GM19193 (cell line): ENCODE measurements around the gene ZNF75A.

Experiments used
- POLR2A ChIP-seq: IDR thresholded peaks from 4 replicates; pipeline ENCODE4 v1.6.1; 2011; ENCODE audit not compliant: insufficient read depth, insufficient read length; ENCODE audit errors: extremely low read depth

The ZNF75A gene

GRCh38 chr16:3305109-3306068 is at the start of gene ZNF75A, which contains the start of gene TIGD7:
Gene ZNF75A (plus strand): TSS chr16:3305497. CDS start chr16:3308429, 2,932 bp downstream.
Gene TIGD7 (minus strand): TSS chr16:3305430. CDS start chr16:3300614, 4,816 bp downstream.
- TF ChIP-seq POLR2A = peak; percentile 94

DNA sequence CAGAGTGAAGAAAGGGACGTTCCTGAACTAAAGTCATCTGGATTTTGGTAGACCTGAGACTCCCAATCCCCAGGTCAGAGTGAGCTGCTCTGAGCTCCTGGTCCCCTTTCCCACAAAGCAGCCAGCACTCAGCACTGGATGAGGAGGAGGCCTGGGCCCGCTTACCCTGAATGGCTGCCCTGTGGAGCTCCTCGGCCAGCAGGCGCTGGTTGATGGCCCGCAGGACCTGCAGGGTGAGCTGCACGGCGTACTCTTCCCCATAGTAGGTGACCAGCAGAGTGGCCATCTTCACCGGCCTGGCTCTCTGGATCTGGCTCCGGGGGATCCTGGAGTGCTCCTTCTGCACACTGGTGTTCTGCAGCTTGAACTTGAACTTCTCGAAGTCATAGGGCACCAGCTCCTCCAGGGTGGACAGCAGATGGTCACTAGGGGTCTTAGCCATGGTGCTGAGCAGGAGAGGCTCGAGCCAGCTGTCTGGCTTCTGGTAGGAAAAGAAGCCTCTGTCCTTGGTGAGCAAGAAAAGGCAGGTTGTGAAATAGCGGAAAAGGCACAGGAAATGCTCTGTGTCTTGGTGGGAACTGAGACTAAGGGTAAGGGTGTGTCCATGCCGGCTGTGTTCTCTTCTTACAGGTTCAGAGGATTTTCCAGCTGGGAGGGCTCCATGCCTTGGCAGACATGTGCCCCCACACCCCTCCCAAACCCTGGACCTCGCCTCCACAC is 49.0 kb upstream of the ZNF75A start, which contains the start of gene MEFV:
TSS of gene MEFV (minus strand) at position 488 of the 720 bp plus-strand sequence. CDS start at position 442, 46 bp downstream.
- no peak for TF ChIP-seq POLR2A

- TF ChIP-seq POLR2A = no peak
These were observed 48.3 kb upstream of the ZNF75A start for GRCh38 chr16:3256866-3257465.

DNA sequence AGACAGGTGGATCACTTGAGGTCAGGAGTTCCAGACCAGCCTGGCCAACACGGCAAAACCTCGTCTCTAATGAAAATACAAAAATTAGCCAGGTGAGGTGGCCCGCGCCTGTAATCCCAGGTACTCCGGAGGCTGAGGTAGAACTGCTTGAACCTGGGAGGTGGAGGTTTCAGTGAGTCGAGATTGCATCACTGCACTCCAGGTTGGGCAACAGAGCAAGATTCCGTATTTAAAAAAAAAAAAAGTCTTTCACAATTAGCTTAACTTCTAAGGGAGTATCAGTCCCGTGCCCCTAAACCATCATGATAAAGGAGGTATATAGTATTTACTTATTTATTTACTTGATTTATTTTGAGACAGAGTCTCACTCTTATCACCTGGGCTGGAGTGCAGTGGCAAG is 45.5 kb upstream of the ZNF75A start:
- TF ChIP-seq POLR2A = no peak

DNA sequence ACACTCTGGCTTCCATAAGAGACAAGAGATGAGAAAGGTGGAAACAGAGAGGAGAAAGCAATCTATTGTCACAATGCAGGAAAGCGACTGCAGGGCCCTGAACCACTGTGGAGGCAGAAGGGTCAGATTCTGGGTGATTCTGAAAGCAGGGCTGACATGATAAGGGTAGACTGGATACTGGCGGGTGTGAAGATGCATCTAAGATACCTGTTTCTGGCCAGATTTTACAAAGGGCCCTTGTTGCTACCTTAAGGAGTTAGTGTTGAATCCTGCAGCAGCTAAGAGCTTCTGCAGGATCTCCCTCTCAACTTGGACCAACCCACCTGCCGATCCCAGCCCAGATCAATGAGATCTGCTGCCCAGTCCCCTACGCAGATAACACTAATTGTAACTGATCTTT is 42.8 kb upstream of the ZNF75A start:
- no peak for TF ChIP-seq POLR2A

DNA sequence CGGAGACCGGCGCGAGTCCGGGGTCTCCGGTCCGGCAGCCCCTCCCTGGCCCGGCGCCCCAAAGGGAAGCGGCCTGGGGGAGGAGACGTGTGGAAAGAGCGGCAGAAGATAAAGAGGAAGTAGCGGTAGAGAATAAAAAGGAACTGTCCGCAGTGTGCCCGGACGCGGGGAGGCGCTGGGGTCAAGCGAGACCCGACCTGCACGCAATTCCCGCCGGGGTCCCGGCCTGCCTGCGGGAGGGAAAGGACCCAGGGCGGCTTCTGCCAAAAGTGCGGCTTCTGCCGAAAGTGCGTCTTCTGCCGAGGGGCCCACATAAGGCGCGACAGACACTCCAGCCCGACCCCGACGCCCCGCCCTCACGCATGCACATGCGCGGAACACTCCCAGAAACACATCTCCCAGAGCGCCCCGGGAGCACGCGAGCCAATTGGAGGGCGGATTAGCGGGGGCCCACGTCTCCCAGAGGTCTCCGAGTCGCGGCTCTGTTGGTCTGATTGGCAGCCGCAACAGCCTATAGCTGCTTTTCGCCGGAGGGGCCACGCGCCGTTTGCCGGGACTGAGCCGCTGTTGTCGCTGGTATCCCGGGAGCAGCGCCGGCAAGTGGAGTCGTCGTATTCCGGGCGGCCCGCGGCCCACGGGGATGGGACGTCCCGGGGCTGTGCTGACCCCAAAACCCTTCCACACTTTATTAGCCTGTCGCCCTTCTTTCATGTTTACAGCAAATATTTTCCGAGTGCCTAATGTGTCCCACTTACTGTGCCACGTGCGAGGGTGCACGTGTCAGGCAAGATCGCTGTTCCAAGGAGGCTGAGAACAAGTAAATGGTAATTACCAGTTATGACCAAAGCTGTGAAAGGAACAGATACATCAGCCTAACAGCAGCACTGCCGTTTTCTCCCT is 40.9 kb upstream of the ZNF75A start:
- TF ChIP-seq POLR2A = peak; percentile 87

- TF ChIP-seq POLR2A = no peak
These were observed 38.3 kb upstream of the ZNF75A start for GRCh38 chr16:3266873-3267537.

DNA sequence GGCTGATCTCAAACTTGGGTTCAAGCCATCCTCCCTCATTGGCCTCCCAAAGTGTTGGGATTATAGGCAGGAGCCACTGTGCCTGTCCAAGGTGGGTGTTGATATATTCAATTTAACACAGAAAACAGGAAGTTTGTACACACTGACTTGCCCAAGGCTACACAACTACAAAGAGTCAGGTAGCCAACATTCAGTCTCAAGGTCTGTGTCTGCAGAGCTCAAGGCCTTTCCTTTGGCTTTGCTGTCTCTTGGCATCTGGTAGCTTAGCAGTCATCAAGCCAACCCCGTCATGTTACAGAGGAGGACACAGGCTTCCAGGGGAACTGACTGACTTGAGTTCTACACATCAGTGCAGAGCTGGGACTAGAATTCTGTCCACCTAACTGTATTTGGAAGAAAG is 37.0 kb upstream of the ZNF75A start:
- TF ChIP-seq POLR2A = no peak

DNA sequence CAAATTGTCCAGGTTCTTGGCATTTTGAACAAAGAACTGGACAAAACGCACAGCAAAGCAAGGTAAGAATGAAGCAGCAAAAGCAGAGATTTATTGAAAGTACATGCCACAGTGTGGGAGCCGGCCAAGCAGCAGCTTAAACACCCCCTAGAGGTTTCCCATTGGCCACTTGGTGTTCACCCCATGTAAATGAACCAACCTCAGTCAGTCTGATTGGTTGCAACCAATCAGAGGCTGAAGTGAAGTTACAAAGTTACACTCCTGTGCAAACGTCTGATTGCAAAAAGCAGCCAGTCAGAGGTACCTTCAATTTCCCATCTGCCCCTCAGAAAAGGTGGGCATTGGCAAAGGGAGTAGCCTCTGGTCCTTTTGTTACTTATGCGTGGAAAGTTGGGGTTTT is 30.8 kb upstream of the ZNF75A start:
- TF ChIP-seq POLR2A = no peak

GRCh38 chr16:3274947-3275346 is 30.4 kb upstream of the ZNF75A start:
- TF ChIP-seq POLR2A = no peak

GRCh38 chr16:3276679-3277078 is 28.6 kb upstream of the ZNF75A start:
- TF ChIP-seq POLR2A = no peak

GRCh38 chr16:3281222-3281820 is 24.0 kb upstream of the ZNF75A start:
- TF ChIP-seq POLR2A = no peak

DNA sequence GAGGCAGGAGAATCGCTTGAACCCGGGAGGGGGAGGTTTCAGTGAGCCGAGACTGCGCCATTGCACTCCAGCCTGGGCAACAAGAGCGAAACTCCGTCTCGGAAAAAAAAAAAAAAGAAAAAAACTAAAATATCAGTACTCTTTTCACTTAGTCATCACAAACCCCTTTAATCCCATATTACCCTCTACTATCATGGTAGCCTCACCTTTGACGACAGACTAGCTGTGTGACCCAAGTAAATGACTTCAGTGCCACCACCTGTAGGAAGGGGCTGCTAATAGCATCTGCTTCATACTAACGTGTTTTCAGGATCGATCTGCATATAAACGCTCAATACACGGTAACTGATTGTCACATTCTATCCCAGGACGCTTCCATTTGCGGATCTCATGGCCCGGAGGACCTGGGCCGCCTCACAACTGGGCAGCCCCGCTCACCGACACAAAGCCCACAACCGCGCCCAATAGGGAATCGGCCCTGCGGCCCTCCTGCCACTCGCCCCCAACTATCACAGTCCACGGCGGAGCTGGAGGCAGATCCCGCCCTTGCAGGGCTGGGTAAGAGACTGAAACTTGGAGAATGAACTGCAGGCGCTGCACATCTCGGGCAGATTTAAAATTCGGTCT is 23.1 kb upstream of the ZNF75A start:
- TF ChIP-seq POLR2A = no peak
